Pancreas (tissue), 10 donors: Measurements from ENCODE around the gene TANC1. TPM values are rescaled to one million over a fixed set of nuclear protein-coding genes. Genes with fewer than 3 reads are reported as not detected.
A peak's percentile ranks its signal among the peaks of the same experiment; 100 is the strongest.

Source experiments
- ATAC-seq, 4 donors: fragments of 200-7000 bp; cut with Tn5 transposase; one replicate each; pipeline versions ENCODE4 v1.8.0 to v1.9.1; 2020; ENCODE audit warnings: mild to moderate bottlenecking in 4 of 4, moderate library complexity in 4 of 4
- DNase-seq, 6 donors: peaks; one replicate each; pipeline ENCODE4 v3.0.0-alpha.2; 2020
- FAIRE-seq: peaks from 2 replicates; lab custom pipeline; 2012; peaks lifted over from hg19 to GRCh38; lab: Jason Lieb, UNC
- H3K27ac ChIP-seq, 4 donors: fragments of 200-600 bp; sonication (generic); 1 replicate in 3 of 4; 2 replicates in 1 of 4; pipeline versions ENCODE4 v1.5.0 to v1.8.0; 2020
- H3K27me3 ChIP-seq, 4 donors: fragments of 200-600 bp; one replicate each; pipeline ENCODE4 v1.8.0; 2021
- H3K36me3 ChIP-seq, 3 donors: fragments of 200-600 bp; sonication (generic) in 1 of 3; one replicate each; pipeline versions ENCODE4 v1.5.0 to v1.8.0; 2020 to 2021
- H3K4me1 ChIP-seq, 3 donors: fragments of 200-600 bp; one replicate each; pipeline ENCODE4 v1.8.0; 2021
- H3K4me3 ChIP-seq, 4 donors: fragments of 200-600 bp; sonication (generic) in 2 of 4; one replicate each; pipeline versions ENCODE4 v1.5.0 to v1.8.0; 2020 to 2021
- H3K9me3 ChIP-seq, 4 donors: fragments of 200-600 bp; one replicate each; pipeline ENCODE4 v1.8.0; 2021
- CTCF ChIP-seq, 4 donors: fragments of 200-600 bp; sonication (generic) in 3 of 4; IDR thresholded peaks; one replicate each; pipeline versions ENCODE4 v1.5.0 to v1.8.0; 2021; ENCODE audit warnings: antibody characterized with exemption in 4 of 4
- WGBS, 2 donors: extraction: QIAGEN DNeasy Blood & Tissue Kit; methylation state at CpG; one replicate each; pipeline ENCODE4 v1.1.7; 2013; 5-methylcytosine and 5-hydroxymethylcytosine counted together
- intact Hi-C, 3 donors: fragments of 100-400 bp; cut with DNase I; formaldehyde crosslinking; loops; one replicate each; pipeline versions ENCODE4 v1.11.1 to v1.14.2; 2022
- polyA plus RNA-seq, 2 donors: library from polyadenylated mRNA; stranded (reverse); fragments of 200-250 nt; gene quantifications; one replicate each; pipeline ENCODE4 v1.2.3, GENCODE V29; 2013
- total RNA-seq, 6 donors: library from RNA; stranded (reverse); fragmentation: NEBNext Ultra II Directional in 4 of 6; extraction: Animal tissue kit (Norgen Biotek cat#: 25700) in 4 of 6; gene quantifications; one replicate each; pipeline versions ENCODE4 v1.2.1 to v1.2.4, GENCODE V29; 2021 to 2023
- donor health status: healthy with polysubstance abuse.
- donor health status: DM: no; HTN: no; CAD: no; lungs with moderate emphysema.
- donor health status: DM: no; HTN: no; CAD: no.
- donor health status: control.
- donor health status: control.
- donor health status: Bipolar disorder and iron deficiency.
- donor health status: DM: yes; HTN: yes; CAD: no.
- donor health status: DM: no; HTN: no; CAD: no.
- donor health status: DM: no; HTN: no; CAD: no.
- donor health status: DM: yes; HTN: yes; CAD: no.

TANC1 gene
- total and polyA plus RNA-seq, 8 donors: 9.0 to 17.6 (median 10.5) TPM

- intact Hi-C loops: no loop called here
- Histone ChIP-seq H3K4me3 (no peak overlapping the region), H3K9me3 (no peaks in the 10 kb centered on the region), H3K36me3 (no peaks in the 10 kb centered on the region), H3K27ac (no peak overlapping the region), H3K27me3 (no peaks in the 10 kb centered on the region), H3K4me1 (no peaks in the 10 kb centered on the region)
- WGBS, 2 donors: 93 to 100% methylated on average over 1 of the region's 1 CpG
- ATAC-seq (no peak), FAIRE-seq (no peak), DNase-seq (no peak)
- TF ChIP-seq CTCF (IDR thresholded peaks at IDR 0.05): no peak
These were observed 41.5 kb downstream of the TANC1 start for GRCh38 chr2:159009940-159010339.

GRCh38 chr2:159010340-159010739, 41.9 kb downstream of the TANC1 start:
- H3K4me3 ChIP-seq: no peak overlapping the region
- TF ChIP-seq CTCF (IDR thresholded peaks at IDR 0.05): no peak
- no peaks in the 10 kb centered on the region for H3K36me3 ChIP-seq
- H3K9me3 ChIP-seq: no peaks in the 10 kb centered on the region
- no peak for FAIRE-seq
- WGBS, 2 donors: 61 to 64% methylated on average over 5 of the region's 5 CpGs
- ATAC-seq: peak in 1 of 4 donors; percentile 36
- no peak for DNase-seq
- no peaks in the 10 kb centered on the region for H3K27me3 ChIP-seq
- no peaks in the 10 kb centered on the region for H3K4me1 ChIP-seq
- intact Hi-C loops: no loop called here
- no peak overlapping the region for H3K27ac ChIP-seq

GRCh38 chr2:159010963-159011362, 42.5 kb downstream of the TANC1 start:
- intact Hi-C loops: no loop called here
- no peaks in the 10 kb centered on the region for H3K4me1 ChIP-seq
- no peaks in the 10 kb centered on the region for H3K27me3 ChIP-seq
- H3K27ac ChIP-seq: no peak overlapping the region
- DNase-seq (no peak), ATAC-seq (no peak), FAIRE-seq (no peak)
- no peak overlapping the region for H3K4me3 ChIP-seq
- H3K9me3 ChIP-seq: no peaks in the 10 kb centered on the region
- no peak for TF ChIP-seq CTCF (IDR thresholded peaks at IDR 0.05)
- no peaks in the 10 kb centered on the region for H3K36me3 ChIP-seq

DNA sequence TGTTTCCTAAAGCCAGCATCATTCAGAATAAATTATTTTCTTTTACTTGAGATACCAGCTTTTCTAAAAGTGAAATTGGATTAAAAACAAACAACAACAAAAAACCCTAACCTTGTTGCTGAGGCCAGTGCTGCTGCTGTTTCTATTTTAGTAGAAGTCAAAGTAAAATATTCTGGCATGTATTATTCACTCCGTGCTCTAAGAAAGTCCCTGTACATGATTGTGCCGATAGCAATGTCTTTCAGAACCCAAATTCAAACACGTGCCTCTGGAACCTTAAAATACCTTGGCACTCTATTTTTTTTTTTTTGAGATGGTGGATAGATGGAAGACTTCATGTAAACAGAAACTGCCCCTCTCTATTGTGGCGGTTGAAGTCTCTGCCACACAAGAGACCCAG, 43.7 kb downstream of the TANC1 start:
- FAIRE-seq (no peak), DNase-seq (no peak), ATAC-seq (no peak)
- H3K27me3 ChIP-seq: no peaks in the 10 kb centered on the region
- 90 to 92% methylated on average over 4 of the region's 4 CpGs for WGBS, 2 donors
- no peaks in the 10 kb centered on the region for H3K9me3 ChIP-seq
- H3K27ac ChIP-seq: no peak overlapping the region
- H3K4me3 ChIP-seq: no peak overlapping the region
- no peaks in the 10 kb centered on the region for H3K4me1 ChIP-seq
- intact Hi-C loops: no loop called here
- no peaks in the 10 kb centered on the region for H3K36me3 ChIP-seq
- no peak for TF ChIP-seq CTCF (IDR thresholded peaks at IDR 0.05)

DNA sequence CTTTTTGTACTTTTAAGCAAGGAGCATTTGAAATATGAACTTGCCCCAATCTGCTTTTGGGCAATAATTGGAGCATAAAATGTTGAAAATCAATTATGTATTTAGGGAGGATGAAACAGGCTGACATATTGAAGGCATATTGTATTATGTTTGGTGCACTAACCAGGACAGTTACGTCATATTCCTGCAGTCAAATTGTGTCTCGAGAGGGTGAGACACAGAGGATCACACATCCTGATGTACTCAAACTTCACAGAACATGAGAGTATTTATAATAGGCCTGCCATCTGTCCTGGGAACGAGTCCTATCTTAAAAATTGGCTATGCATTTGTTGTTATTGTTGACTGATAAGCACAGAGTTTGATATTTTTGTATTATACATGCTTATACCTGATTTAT, 44.7 kb downstream of the TANC1 start:
- FAIRE-seq: no peak
- TF ChIP-seq CTCF (IDR thresholded peaks at IDR 0.05): no peak
- no peak overlapping the region for H3K4me3 ChIP-seq
- intact Hi-C loops: no loop called here
- H3K27me3 ChIP-seq: no peaks in the 10 kb centered on the region
- DNase-seq: no peak
- H3K9me3 ChIP-seq: no peaks in the 10 kb centered on the region
- 73 to 74% methylated on average over 3 of the region's 3 CpGs for WGBS, 2 donors
- no peak for ATAC-seq
- H3K27ac ChIP-seq: no peak overlapping the region
- no peaks in the 10 kb centered on the region for H3K36me3 ChIP-seq
- no peaks in the 10 kb centered on the region for H3K4me1 ChIP-seq
